Prostate gland (tissue), 2 donors: ENCODE results near the gene ZNF653.
A peak's percentile ranks its signal among the peaks of the same experiment; 100 is the strongest.

ENCODE experiments used
- POLR2A ChIP-seq: fragments of 450-650 bp; IDR thresholded peaks from one replicate; pipeline ENCODE4 v1.6.1; 2016; ENCODE audit warnings: antibody characterized with exemption, mild to moderate bottlenecking
- POLR2AphosphoS5 ChIP-seq: sonication (generic); formaldehyde crosslinking; IDR thresholded peaks from one replicate; pipeline ENCODE4 v1.6.1; 2017; ENCODE audit warnings: antibody characterized with exemption
- TF ChIP-seq, protein P1 (sequence below), 4 experiments: fragments of 200-600 bp in 2 of 4; fragments of 450-650 bp in 2 of 4; sonication (generic) in 2 of 4; IDR thresholded peaks; 1 replicate in 3 of 4; 2 replicates in 1 of 4; pipeline ENCODE4 v1.5.1; 2016 to 2019; ENCODE audit warnings: antibody characterized with exemption in 4 of 4, mild to moderate bottlenecking in 2 of 4, moderate library complexity in 2 of 4

GRCh38 chr19:11539495-11540365 is 34.1 kb upstream of the ZNF653 start:
- TF ChIP-seq, protein P1, sequence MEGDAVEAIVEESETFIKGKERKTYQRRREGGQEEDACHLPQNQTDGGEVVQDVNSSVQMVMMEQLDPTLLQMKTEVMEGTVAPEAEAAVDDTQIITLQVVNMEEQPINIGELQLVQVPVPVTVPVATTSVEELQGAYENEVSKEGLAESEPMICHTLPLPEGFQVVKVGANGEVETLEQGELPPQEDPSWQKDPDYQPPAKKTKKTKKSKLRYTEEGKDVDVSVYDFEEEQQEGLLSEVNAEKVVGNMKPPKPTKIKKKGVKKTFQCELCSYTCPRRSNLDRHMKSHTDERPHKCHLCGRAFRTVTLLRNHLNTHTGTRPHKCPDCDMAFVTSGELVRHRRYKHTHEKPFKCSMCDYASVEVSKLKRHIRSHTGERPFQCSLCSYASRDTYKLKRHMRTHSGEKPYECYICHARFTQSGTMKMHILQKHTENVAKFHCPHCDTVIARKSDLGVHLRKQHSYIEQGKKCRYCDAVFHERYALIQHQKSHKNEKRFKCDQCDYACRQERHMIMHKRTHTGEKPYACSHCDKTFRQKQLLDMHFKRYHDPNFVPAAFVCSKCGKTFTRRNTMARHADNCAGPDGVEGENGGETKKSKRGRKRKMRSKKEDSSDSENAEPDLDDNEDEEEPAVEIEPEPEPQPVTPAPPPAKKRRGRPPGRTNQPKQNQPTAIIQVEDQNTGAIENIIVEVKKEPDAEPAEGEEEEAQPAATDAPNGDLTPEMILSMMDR (IDR thresholded peaks at IDR 0.05) = no peak
- TF ChIP-seq POLR2A (no peak), POLR2AphosphoS5 (peak; percentile 24)
